OCI-LY7 (cell line): ENCODE data around the gene CAPNS1.

Experiments
- CTCF ChIP-seq: fragments of 200-600 bp; sonication (generic); conservative IDR thresholded peaks from 2 replicates; pipeline ENCODE4 v1.5.1; 2014; ENCODE audit warnings: mild to moderate bottlenecking, antibody characterized with exemption, low read length, moderate library complexity, mixed read lengths
- EZH2phosphoT487 ChIP-seq: fragments of 200-600 bp; sonication (generic); IDR thresholded peaks from 2 replicates; pipeline ENCODE4 v1.6.1; 2018; ENCODE audit warnings: low read depth, borderline replicate concordance, mild to moderate bottlenecking, mixed run types, antibody characterized with exemption, low read length, moderate library complexity, mixed read lengths

- TF ChIP-seq CTCF: no peak
- TF ChIP-seq EZH2phosphoT487: no peak
These were observed 33.0 kb downstream of the CAPNS1 start for GRCh38 chr19:36172852-36173251.
